ENCODE measurements around the gene UBA6.
"Not testable (repeated sequence)": the region's sequence is repeated elsewhere in the genome, so short reads cannot be mapped to it uniquely, and the experiment has no call there.

Gene UBA6

DNA sequence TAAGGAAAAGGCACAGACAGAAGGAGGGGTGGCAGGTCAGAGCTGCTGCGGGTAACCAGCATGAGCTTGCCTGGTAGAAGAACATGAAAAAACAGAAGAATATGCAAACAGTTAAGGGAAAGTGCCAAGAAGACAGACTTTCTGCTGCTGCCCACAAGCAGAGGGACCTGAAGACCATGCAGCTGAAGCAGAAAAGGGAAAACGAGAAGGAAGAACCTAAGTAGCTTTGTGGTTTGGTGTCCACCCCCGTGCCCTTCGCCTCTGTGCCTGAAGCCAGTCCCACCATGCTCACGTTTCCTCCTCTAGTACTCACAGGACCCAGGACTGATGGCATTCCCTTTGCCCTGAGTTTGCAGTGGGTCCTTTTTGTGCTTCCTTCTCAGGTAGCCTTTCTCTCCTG, 62.8 kb downstream of the UBA6 start:
- TF ChIP-seq, protein P1, sequence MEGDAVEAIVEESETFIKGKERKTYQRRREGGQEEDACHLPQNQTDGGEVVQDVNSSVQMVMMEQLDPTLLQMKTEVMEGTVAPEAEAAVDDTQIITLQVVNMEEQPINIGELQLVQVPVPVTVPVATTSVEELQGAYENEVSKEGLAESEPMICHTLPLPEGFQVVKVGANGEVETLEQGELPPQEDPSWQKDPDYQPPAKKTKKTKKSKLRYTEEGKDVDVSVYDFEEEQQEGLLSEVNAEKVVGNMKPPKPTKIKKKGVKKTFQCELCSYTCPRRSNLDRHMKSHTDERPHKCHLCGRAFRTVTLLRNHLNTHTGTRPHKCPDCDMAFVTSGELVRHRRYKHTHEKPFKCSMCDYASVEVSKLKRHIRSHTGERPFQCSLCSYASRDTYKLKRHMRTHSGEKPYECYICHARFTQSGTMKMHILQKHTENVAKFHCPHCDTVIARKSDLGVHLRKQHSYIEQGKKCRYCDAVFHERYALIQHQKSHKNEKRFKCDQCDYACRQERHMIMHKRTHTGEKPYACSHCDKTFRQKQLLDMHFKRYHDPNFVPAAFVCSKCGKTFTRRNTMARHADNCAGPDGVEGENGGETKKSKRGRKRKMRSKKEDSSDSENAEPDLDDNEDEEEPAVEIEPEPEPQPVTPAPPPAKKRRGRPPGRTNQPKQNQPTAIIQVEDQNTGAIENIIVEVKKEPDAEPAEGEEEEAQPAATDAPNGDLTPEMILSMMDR (IDR thresholded peaks at IDR 0.05; ENCODE audit: low read length, missing control alignments) = no peak
- DNase-seq (ENCODE audit: low read depth) = no peak
- H3K4me3 ChIP-seq (replicated peaks; ENCODE audit: low read depth, low read length) = no peak overlapping the region

DNA sequence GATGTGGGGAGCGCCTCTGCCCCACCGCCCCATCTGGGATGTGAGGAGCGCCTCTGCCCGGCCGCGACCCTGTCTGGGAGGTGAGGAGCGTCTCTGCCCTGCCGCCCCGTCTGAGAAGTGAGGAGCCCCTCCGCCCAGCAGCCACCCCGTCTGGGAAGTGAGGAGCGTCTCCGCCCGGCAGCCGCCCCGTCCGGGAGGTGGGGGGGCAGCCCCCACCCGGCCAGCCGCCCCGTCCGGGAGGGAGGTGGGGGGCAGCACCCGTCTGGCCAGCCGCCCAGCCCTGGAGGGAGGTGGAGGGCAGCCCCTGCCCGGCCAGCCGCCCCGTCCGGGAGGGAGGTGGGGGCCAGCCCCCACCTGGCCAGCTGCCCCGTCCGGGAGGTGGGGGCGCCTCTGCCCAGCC, 64.0 kb downstream of the UBA6 start:
- H3K4me3 ChIP-seq (replicated peaks; ENCODE audit: low read depth, low read length); DNase-seq (ENCODE audit: low read depth): not testable (repeated sequence)

DNA sequence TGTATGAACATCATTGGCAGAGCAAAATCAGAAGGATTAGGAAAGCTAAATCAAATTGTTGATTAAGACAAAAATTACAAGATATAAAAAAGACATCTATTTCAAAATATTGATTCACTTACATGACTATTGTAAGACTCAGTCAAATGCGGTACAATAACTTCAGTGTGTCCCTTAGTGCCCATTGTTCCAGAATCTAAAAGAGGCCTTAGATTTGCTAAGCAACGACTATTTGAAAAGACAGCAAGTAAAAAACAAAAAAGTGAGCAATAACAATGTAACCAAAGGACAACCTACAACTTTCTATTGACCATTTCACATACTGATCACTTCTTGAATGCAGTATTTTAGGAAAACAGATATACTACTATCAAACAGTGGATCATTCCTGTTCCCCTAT, 65.6 kb downstream of the UBA6 start:
- TF ChIP-seq, protein P1 (IDR thresholded peaks at IDR 0.05; ENCODE audit: low read length, missing control alignments) = no peak
- no peak for DNase-seq (ENCODE audit: low read depth)
- no peak overlapping the region for H3K4me3 ChIP-seq (replicated peaks; ENCODE audit: low read depth, low read length)

DNA sequence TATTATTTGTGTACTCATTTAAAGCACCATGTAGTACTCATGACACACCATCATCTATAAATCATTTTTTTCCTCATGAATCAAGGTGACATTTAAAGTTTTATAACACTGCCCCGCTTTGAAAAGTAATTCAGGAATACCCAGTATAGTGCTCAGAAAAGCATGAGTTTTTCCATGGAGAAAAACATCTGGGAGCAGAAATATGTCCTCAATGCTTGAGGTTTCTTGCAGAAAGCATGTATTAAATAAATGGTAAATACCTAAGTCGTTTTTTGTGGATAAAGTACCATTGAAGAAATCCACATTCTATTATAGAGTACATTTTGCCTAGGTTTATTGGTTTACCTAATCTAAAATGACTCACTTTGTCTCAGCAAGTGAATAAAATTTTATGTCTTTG, 66.2 kb downstream of the UBA6 start:
- TF ChIP-seq, protein P1 (IDR thresholded peaks at IDR 0.05; ENCODE audit: low read length, missing control alignments) = no peak
- DNase-seq (ENCODE audit: low read depth) = no peak
- H3K4me3 ChIP-seq (replicated peaks; ENCODE audit: low read depth, low read length) = no peak overlapping the region

DNA sequence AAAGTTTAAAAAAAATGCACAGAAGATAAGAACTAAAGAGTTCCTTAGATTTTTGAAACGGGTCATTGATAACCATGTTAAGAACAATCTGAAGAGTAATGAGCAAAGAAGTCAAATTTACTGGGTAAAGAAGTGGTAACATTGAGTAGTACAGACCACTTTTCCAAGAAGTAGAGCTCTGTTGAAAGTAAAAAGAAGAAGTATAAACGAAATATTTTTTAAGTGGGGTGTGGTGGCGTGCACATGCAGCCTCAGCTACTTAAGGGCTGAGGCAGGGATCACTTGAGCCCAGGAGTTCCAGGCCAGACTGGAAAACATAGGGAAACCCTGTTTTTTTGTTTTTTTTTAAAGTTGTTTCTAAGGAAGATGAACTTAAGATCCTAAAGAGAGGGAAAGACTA, 68.5 kb downstream of the UBA6 start:
- no peak overlapping the region for H3K4me3 ChIP-seq (replicated peaks; ENCODE audit: low read depth, low read length)
- no peak for DNase-seq (ENCODE audit: low read depth)
- TF ChIP-seq, protein P1 (IDR thresholded peaks at IDR 0.05; ENCODE audit: low read length, missing control alignments) = no peak

DNA sequence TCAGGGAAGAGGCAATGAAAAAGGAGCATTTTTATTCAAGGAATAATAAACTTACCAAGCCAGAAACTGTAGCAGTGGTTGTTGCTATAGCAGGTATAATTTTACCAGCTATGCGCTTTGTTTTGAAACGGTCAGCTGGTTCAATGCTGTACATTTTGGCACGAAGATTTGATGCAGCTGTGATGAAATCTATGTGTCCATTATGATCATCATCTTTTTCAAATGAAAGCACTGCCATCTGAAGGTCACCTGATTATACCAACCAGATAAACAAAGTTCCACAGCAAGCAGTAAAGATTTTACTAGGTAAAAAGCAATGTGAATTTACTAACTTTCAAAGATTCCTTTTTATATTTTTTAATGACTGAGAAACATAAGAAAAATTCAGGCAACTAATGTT, 76.0 kb downstream of the UBA6 start:
- H3K4me3 ChIP-seq (replicated peaks; ENCODE audit: low read depth, low read length) = no peak overlapping the region
- TF ChIP-seq, protein P1 (IDR thresholded peaks at IDR 0.05; ENCODE audit: low read length, missing control alignments) = no peak
- no peak for DNase-seq (ENCODE audit: low read depth)

DNA sequence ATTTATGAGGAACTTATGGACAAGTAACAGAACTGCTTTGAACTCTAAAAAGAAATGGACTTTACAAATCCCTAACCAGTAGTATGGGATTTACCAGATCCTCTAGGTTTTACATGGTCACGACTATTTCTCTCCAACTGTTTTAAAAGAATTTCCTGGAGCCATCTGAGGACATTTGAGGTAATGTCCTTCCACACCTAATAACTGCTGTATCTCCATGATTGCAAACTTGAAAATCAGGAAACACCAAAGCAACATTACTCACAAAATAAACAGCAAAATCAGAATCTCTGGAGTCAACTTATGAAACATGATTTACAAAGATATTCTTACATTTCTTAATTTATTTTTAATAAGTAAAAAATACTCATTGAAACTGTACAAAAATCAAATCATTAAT, 84.5 kb downstream of the UBA6 start:
- DNase-seq (ENCODE audit: low read depth) = no peak
- no peak overlapping the region for H3K4me3 ChIP-seq (replicated peaks; ENCODE audit: low read depth, low read length)
- TF ChIP-seq, protein P1 (IDR thresholded peaks at IDR 0.05; ENCODE audit: low read length, missing control alignments) = no peak

DNA sequence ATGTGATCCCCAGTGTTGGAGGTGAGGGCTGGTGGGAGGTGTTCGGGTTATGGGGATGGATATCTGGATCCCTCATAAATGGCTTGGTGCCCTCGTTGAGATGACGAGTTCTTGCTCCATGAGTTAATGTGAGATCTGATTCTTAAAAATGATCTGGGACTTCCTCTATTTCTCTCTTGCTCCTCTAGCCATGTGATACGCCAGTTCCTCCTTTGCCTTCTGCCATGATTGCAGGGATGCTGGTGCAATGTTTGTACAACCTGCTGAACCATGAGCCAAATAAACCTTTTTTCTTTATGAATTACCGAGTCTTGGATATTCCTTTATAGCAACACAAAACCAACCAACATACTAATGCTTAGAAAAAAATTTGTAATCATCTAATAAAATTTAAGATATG, 85.8 kb downstream of the UBA6 start:
- no peak for DNase-seq (ENCODE audit: low read depth)
- TF ChIP-seq, protein P1 (IDR thresholded peaks at IDR 0.05; ENCODE audit: low read length, missing control alignments) = no peak
- H3K4me3 ChIP-seq (replicated peaks; ENCODE audit: low read depth, low read length) = no peak overlapping the region
